Loucy (cell line): Measurements from ENCODE around the gene UBE2D4.
"Not testable (repeated sequence)": the region's sequence is repeated elsewhere in the genome, so short reads cannot be mapped to it uniquely, and the experiment has no call there.

Experiments used
- H2AFZ ChIP-seq: fragments of 200-600 bp; sonication (generic); 2 replicates; pipeline ENCODE4 v1.6.0; 2016; ENCODE audit warnings: antibody characterized with exemption, mild to moderate bottlenecking, low read length, moderate library complexity
- H3F3A ChIP-seq: fragments of 200-600 bp; 2 replicates; pipeline ENCODE4 v1.6.0; 2016; ENCODE audit warnings: antibody characterized with exemption, low read depth, mild to moderate bottlenecking
- H3K27me3 ChIP-seq: fragments of 200-600 bp; sonication (generic); 2 replicates; pipeline ENCODE4 v1.6.1; 2014; ENCODE audit warnings: low read length, mild to moderate bottlenecking; ENCODE audit not compliant: insufficient read depth, poor library complexity, severe bottlenecking
- H3K36me3 ChIP-seq: fragments of 200-600 bp; sonication (generic); 2 replicates; pipeline ENCODE4 v1.6.1; 2016; ENCODE audit warnings: low read length; ENCODE audit not compliant: insufficient read depth
- H3K4me1 ChIP-seq: fragments of 200-600 bp; sonication (generic); 2 replicates; pipeline ENCODE4 v1.5.1; 2014; ENCODE audit warnings: low read length, mild to moderate bottlenecking; ENCODE audit not compliant: insufficient read depth, poor library complexity, severe bottlenecking
- H3K4me2 ChIP-seq: fragments of 200-600 bp; sonication (generic); 2 replicates; pipeline ENCODE4 v1.6.0; 2014; ENCODE audit warnings: antibody characterized with exemption, low read length, low read depth, mild to moderate bottlenecking; ENCODE audit not compliant: poor library complexity, severe bottlenecking
- H3K4me3 ChIP-seq: fragments of 200-600 bp; sonication (generic); 2 replicates; pipeline ENCODE4 v1.5.1; 2014; ENCODE audit warnings: low read length, mild to moderate bottlenecking, mixed read lengths; ENCODE audit not compliant: poor library complexity, severe bottlenecking
- H3K79me2 ChIP-seq: fragments of 200-600 bp; sonication (generic); 2 replicates; pipeline ENCODE4 v1.6.1; 2014; ENCODE audit warnings: low read length; ENCODE audit not compliant: insufficient read depth
- H3K9ac ChIP-seq: fragments of 200-600 bp; sonication (generic); 2 replicates; pipeline ENCODE4 v1.6.0; 2014; ENCODE audit warnings: mild to moderate bottlenecking, low read depth, low read length, moderate library complexity; ENCODE audit not compliant: poor library complexity, severe bottlenecking
- H3K9me2 ChIP-seq: fragments of 200-600 bp; sonication (generic); replicated peaks from 2 replicates; pipeline ENCODE4 v1.6.1; 2016; ENCODE audit warnings: low read depth, low read length, mixed read lengths
- H3K9me3 ChIP-seq: fragments of 200-600 bp; sonication (generic); 2 replicates; pipeline ENCODE4 v1.6.1; 2014; ENCODE audit warnings: mild to moderate bottlenecking, antibody characterized with exemption, low read length, low read depth; ENCODE audit not compliant: insufficient read depth
- H4K20me1 ChIP-seq: fragments of 200-600 bp; sonication (generic); 2 replicates; pipeline ENCODE4 v1.6.0; 2014; ENCODE audit warnings: antibody characterized with exemption, low read length, mild to moderate bottlenecking; ENCODE audit not compliant: insufficient read depth, poor library complexity, severe bottlenecking
- EZH2phosphoT487 ChIP-seq: fragments of 200-600 bp; IDR thresholded peaks from 2 replicates; pipeline ENCODE4 v1.6.1; 2018; ENCODE audit warnings: antibody characterized with exemption, mild to moderate bottlenecking, moderate library complexity, borderline replicate concordance
- TF ChIP-seq, protein P1 (sequence below): fragments of 200-600 bp; sonication (generic); conservative IDR thresholded peaks from 2 replicates; pipeline ENCODE4 v1.5.1; 2014; ENCODE audit warnings: mild to moderate bottlenecking, antibody characterized with exemption, low read length

UBE2D4 gene

DNA sequence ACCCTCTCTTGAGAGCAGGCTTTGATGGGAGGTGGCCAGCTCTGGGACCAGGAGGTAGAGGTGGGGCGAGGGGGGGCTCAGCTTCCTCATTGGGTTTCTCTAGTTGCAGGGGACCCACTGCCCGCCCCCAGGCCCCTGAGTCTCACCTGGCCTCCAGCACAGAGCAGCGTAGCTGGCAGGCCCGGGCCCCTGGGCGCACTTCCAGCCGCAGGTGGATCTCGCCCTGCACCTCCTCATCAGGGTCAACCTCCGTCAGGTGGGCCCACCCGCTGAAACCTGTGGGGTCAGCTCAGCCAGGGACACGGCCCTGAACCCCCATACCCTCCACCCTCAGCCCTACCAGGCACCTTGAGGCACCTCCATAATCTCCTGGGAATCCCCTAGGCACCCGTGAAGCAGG lies 43.4 kb downstream of the UBE2D4 start:
- not testable (repeated sequence) for H3K36me3 ChIP-seq, H4K20me1 ChIP-seq, H3K9ac ChIP-seq, H3K27me3 ChIP-seq, H3K79me2 ChIP-seq, H3K4me2 ChIP-seq, H3K4me3 ChIP-seq, H2AFZ ChIP-seq, H3K4me1 ChIP-seq, H3K9me2 ChIP-seq, H3K9me3 ChIP-seq, H3F3A ChIP-seq

DNA sequence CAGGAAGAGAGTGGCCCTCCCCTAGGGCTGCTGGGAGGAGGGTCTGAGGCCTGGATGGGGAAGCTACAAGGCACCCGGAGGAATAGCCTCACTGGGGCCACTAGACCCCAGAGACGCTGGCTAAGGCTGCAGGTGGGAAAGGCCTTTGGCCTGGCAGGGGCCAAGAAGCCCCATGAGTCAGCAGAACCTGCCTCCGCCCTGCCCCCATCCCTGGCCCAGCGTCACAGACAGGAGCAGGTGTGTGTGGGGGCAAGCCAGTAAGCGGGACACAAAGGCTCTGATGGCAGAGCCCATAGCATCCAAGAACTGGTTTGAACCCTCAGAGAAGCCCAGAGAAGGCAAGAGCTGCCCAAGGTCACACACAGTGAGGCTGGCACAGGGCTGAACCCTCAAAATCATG lies 44.5 kb downstream of the UBE2D4 start:
- not testable (repeated sequence) for H2AFZ ChIP-seq, H3K4me3 ChIP-seq, H3K4me1 ChIP-seq, H3F3A ChIP-seq, H3K79me2 ChIP-seq, H3K27me3 ChIP-seq, H3K9ac ChIP-seq, H3K9me2 ChIP-seq, H3K9me3 ChIP-seq, H3K4me2 ChIP-seq, H3K36me3 ChIP-seq, H4K20me1 ChIP-seq

DNA sequence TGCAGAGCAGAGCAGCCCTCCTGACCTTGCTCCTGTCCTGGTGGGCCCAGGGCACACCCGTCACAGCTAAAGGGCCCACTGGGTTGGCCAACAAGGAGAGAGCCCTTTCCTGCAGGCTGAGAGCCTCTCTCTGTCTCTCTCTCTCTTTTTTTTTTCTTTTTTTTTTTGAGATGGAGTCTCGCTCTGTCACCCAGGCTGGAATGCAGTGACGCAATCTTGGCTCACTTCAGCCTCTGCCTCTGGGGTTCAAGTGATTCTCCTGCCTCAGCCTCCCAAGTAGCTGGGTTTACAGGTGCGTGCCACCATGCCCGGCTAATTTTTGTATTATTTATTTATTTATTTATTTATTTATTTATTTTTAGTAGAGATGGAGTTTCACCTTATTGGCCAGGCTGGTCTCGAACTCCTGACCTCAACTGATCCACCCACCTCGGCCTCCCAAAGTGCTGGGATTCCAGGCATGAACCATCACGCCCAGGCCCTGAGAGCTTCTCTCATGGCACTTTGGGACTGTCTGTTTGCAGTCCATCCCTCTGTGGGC lies 47.9 kb downstream of the UBE2D4 start:
- H4K20me1 ChIP-seq, H3K4me2 ChIP-seq, H3K36me3 ChIP-seq: not testable (repeated sequence)

DNA sequence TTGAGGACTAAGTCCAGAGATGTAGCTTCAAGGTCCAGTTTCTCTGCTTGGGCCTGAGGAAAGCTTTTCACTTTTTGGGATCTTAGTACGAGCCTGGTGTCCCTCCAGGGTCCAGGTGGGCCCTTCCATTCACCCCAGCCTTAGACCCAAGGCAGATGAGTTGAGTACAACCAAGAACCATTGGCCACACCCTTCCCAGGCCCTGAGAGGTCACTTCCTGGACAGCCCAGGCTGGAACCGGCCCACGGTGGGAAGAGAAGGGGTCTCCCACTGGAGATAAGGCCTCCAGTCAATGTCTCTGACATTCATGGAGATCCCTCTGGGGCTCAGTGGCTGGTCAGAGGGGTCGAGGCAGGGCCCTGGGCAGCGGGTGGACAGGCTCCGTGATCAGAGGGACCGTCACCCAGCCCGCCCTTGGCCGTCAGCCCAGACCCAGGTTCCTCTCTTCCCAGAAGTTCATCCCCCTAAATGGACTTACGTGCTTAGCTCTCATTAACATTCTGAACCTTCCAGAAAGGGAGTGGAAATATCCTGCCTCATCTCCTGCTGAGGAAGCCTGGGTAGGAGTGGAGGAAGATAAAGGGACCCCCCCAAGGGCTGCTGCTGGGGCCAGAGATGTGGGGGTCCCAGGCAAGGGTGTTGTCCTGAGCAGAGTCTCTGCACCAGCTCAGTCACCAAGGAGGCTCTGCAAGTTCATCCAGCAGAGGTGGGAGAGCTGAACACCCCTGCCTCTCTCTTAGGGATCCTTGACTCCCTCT lies 48.7 kb downstream of the UBE2D4 start:
- not testable (repeated sequence) for H3K9me3 ChIP-seq, H2AFZ ChIP-seq, H3K4me1 ChIP-seq, H3F3A ChIP-seq, H3K4me3 ChIP-seq, H3K4me2 ChIP-seq, H3K36me3 ChIP-seq, H3K79me2 ChIP-seq, H3K27me3 ChIP-seq, H4K20me1 ChIP-seq, H3K9ac ChIP-seq, H3K9me2 ChIP-seq

More for the DNA sequence above, 47.9 kb downstream of the UBE2D4 start:
- H3K79me2 ChIP-seq, H3K9me3 ChIP-seq, H2AFZ ChIP-seq, H3F3A ChIP-seq, H3K4me3 ChIP-seq, H3K9ac ChIP-seq, H3K27me3 ChIP-seq, H3K9me2 ChIP-seq, H3K4me1 ChIP-seq: not testable (repeated sequence)

DNA sequence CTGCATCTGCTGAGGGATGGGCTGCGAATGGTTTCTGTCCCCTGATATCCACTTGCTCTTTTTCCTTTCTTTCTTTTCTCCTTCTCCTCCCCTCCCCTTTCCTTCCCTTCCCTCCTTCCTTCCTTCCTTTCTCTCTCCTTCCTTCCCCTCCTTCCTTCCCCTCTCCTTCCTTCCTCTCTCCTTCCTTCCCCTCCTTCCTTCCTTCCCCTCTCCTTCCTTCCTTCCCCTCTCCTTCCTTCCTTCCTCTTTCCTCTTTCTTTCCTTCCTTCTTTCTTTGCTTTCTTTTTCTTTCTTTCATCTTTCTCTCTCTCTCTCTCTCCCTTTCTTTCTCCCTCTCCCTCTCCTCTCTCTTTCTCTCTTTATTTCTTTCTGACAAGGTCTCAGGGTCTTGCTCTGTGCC lies 51.3 kb downstream of the UBE2D4 start:
- Histone ChIP-seq H3K4me1 (no peaks in the 10 kb centered on the region), H3K4me3 (no peak overlapping the region), H3F3A (no peaks in the 10 kb centered on the region), H4K20me1 (no peaks in the 10 kb centered on the region), H3K27me3 (no peaks in the 10 kb centered on the region), H3K9me3 (no peaks in the 10 kb centered on the region), H3K9me2 (no peaks in the 10 kb centered on the region), H3K79me2 (no peaks in the 10 kb centered on the region), H2AFZ (no peak overlapping the region), H3K4me2 (no peak overlapping the region), H3K36me3 (no peaks in the 10 kb centered on the region), H3K9ac (no peak overlapping the region)
- no peak for TF ChIP-seq EZH2phosphoT487
- TF ChIP-seq, protein P1, sequence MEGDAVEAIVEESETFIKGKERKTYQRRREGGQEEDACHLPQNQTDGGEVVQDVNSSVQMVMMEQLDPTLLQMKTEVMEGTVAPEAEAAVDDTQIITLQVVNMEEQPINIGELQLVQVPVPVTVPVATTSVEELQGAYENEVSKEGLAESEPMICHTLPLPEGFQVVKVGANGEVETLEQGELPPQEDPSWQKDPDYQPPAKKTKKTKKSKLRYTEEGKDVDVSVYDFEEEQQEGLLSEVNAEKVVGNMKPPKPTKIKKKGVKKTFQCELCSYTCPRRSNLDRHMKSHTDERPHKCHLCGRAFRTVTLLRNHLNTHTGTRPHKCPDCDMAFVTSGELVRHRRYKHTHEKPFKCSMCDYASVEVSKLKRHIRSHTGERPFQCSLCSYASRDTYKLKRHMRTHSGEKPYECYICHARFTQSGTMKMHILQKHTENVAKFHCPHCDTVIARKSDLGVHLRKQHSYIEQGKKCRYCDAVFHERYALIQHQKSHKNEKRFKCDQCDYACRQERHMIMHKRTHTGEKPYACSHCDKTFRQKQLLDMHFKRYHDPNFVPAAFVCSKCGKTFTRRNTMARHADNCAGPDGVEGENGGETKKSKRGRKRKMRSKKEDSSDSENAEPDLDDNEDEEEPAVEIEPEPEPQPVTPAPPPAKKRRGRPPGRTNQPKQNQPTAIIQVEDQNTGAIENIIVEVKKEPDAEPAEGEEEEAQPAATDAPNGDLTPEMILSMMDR = no peak

DNA sequence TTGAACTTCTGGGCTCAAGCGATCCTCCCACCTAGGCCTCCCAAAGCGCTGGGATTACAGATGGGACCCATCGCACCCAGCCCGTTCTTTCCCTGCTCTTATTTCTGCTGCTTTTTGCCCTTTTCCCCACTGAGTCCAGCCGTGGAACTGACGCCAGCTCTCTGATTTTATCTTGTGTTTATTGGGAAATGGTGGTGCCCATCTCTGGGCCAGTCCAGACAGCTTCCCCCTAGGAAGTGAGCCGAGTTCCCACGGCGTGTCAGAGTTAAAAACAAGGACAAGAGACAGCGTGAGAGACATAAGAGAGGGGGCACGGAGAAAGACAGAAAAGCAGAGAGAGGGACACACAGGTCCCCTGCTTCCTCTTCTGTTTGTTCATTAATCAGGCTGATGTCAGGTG lies 51.9 kb downstream of the UBE2D4 start:
- H2AFZ ChIP-seq, H4K20me1 ChIP-seq, H3K9me2 ChIP-seq, H3K9me3 ChIP-seq, H3F3A ChIP-seq, H3K36me3 ChIP-seq, H3K4me1 ChIP-seq, H3K27me3 ChIP-seq, H3K79me2 ChIP-seq, H3K9ac ChIP-seq, H3K4me3 ChIP-seq, H3K4me2 ChIP-seq: not testable (repeated sequence)
